Activated CD8-positive, alpha-beta T cell treated with anti-CD3 and anti-CD28 coated beads for 36 hours (primary cell): ENCODE measurements around the gene RBSN. TPM values are rescaled to one million over a fixed set of nuclear protein-coding genes. Genes with fewer than 3 reads are reported as not detected.
A peak's percentile ranks its signal among the peaks of the same experiment; 100 is the strongest.

Source experiments
- ATAC-seq: fragments of 200-7000 bp; cut with Tn5 transposase; one replicate; pipeline ENCODE4 v1.10.0; 2021; ENCODE audit warnings: mild to moderate bottlenecking, moderate library complexity
- CTCF ChIA-PET: fragments of 350-600 bp; sonication (Branson Sonifier 250); formaldehyde crosslinking; loops from one replicate; lab custom pipeline; 2021; ENCODE audit warnings: antibody characterized with exemption; lab: Charles Lee
- POLR2A ChIA-PET: fragments of 350-600 bp; sonication (Branson Sonifier 250); formaldehyde crosslinking; loops from one replicate; lab custom pipeline; 2021; ENCODE audit warnings: antibody characterized with exemption; lab: Charles Lee
- DNase-seq: peaks from one replicate; pipeline ENCODE4 v3.0.0-alpha.2; 2020
- H3K27ac Mint-ChIP-seq: one replicate; pipeline ENCODE4 v1.8.0; 2021; ENCODE audit warnings: mild to moderate bottlenecking, mixed read lengths
- H3K27me3 Mint-ChIP-seq: one replicate; pipeline ENCODE4 v1.8.0; 2021; ENCODE audit warnings: mixed read lengths
- H3K36me3 Mint-ChIP-seq: one replicate; pipeline ENCODE4 v1.8.0; 2021; ENCODE audit warnings: low read depth, mixed read lengths
- H3K4me1 Mint-ChIP-seq: one replicate; pipeline ENCODE4 v1.8.0; 2021; ENCODE audit warnings: low read depth, mixed read lengths
- H3K4me3 Mint-ChIP-seq: one replicate; pipeline ENCODE4 v1.8.0; 2021; ENCODE audit warnings: mild to moderate bottlenecking, moderate library complexity, mixed read lengths
- H3K9me3 Mint-ChIP-seq: one replicate; pipeline ENCODE4 v1.8.0; 2021; ENCODE audit warnings: mixed read lengths
- CTCF ChIP-seq: fragments of 200-600 bp; IDR thresholded peaks from one replicate; pipeline ENCODE4 v1.8.0; 2022; ENCODE audit warnings: antibody characterized with exemption, mild to moderate bottlenecking
- intact Hi-C: fragments of 100-400 bp; cut with micrococcal nuclease; formaldehyde crosslinking; loops from one replicate; pipeline ENCODE4 v1.10.0; 2022
- total RNA-seq, 2 experiments: library from RNA; stranded (reverse); gene quantifications; one replicate each; pipeline ENCODE4 v1.2.3, GENCODE V29; 2021

RBSN gene
- total RNA-seq, 2 experiments from 2014 or later = 11.3 to 11.8 TPM

GRCh38 chr3:15110206-15110605 lies 11.3 kb upstream of the RBSN start:
- H3K4me1 Mint-ChIP-seq = peaks cover 2% of the 10 kb centered on the region
- no peak overlapping the region for H3K4me3 Mint-ChIP-seq
- POLR2A ChIA-PET = interaction anchor here (0.8 kb wide), 1 partner anchor 92 kb away, joined by 3 read pairs; no protein-coding TSS in a partner anchor
- intact Hi-C loops = loop anchor here (10.0 kb wide), 1 partner anchor 295 kb away; no protein-coding TSS in a partner anchor
- H3K36me3 Mint-ChIP-seq = no peaks in the 10 kb centered on the region
- H3K27ac Mint-ChIP-seq = no peak overlapping the region
- no peaks in the 10 kb centered on the region for H3K9me3 Mint-ChIP-seq
- ATAC-seq (no peak), DNase-seq (no peak)
- no peak for TF ChIP-seq CTCF
- CTCF ChIA-PET = interaction anchor here (1.0 to 6.8 kb wide), 4 partner anchors 10 to 297 kb away, joined by 3 to 106 read pairs (median 16); partner anchors contain the start of gene CAPN7
- peaks cover 8% of the 10 kb centered on the region for H3K27me3 Mint-ChIP-seq

- no peaks in the 10 kb centered on the region for H3K36me3 Mint-ChIP-seq
- H3K4me3 Mint-ChIP-seq = no peak overlapping the region
- CTCF ChIA-PET = interaction anchor here (0.6 to 6.8 kb wide), 35 partner anchors 9 to 448 kb away, joined by 3 to 106 read pairs (median 4); partner anchors contain the start of genes CAPN7, RBSN and SH3BP5
- H3K27me3 Mint-ChIP-seq = peaks cover 8% of the 10 kb centered on the region
- peaks cover 2% of the 10 kb centered on the region for H3K4me1 Mint-ChIP-seq
- TF ChIP-seq CTCF = no peak
- H3K27ac Mint-ChIP-seq = no peak overlapping the region
- DNase-seq = no peak
- intact Hi-C loops = loop anchor here (10.0 kb wide), 1 partner anchor 96 kb away; the partner anchor contains the start of gene CAPN7
- H3K9me3 Mint-ChIP-seq = no peaks in the 10 kb centered on the region
- no peak for ATAC-seq
- POLR2A ChIA-PET = interaction anchor here (0.8 to 1.7 kb wide), 2 partner anchors 9 to 10 kb away, joined by 5 to 7 read pairs; partner anchors contain the start of gene RBSN
Measured at GRCh38 chr3:15108869-15109268, 9.9 kb upstream of the RBSN start.

GRCh38 chr3:15108082-15108545 lies 9.2 kb upstream of the RBSN start:
- peak; percentile 96 for TF ChIP-seq CTCF
- H3K9me3 Mint-ChIP-seq = no peaks in the 10 kb centered on the region

GRCh38 chr3:15107075-15107947 lies 8.4 kb upstream of the RBSN start:
- ChIA-PET CTCF (interaction anchor here (0.6 to 6.8 kb wide), 23 partner anchors 8 to 359 kb away, joined by 3 to 106 read pairs (median 4); partner anchors contain the start of genes CAPN7 and RBSN), POLR2A (interaction anchor here (0.9 to 1.7 kb wide), 2 partner anchors 11 to 94 kb away, joined by 3 to 7 read pairs; no protein-coding TSS in a partner anchor)
- intact Hi-C loops = loop anchor here (10.0 kb wide), 1 partner anchor 97 kb away; the partner anchor contains the start of gene CAPN7
- Mint-ChIP-seq H3K27me3 (peaks cover 8% of the 10 kb centered on the region), H3K27ac (no peak overlapping the region), H3K9me3 (no peaks in the 10 kb centered on the region), H3K4me3 (no peak overlapping the region), H3K36me3 (no peaks in the 10 kb centered on the region), H3K4me1 (peaks cover 2% of the 10 kb centered on the region)
- ATAC-seq (no peak), DNase-seq (no peak)
- no peak for TF ChIP-seq CTCF

More at GRCh38 chr3:15108082-15108545, 9.2 kb upstream of the RBSN start:
- peak; percentile 76 for DNase-seq
- CTCF ChIA-PET = interaction anchor here (0.6 to 6.8 kb wide), 43 partner anchors 9 to 358 kb away, joined by 3 to 106 read pairs (median 4); partner anchors contain the start of genes CAPN7, RBSN and SH3BP5
- Mint-ChIP-seq H3K27me3 (peaks cover 8% of the 10 kb centered on the region), H3K4me1 (peaks cover 2% of the 10 kb centered on the region), H3K4me3 (no peak overlapping the region), H3K36me3 (no peaks in the 10 kb centered on the region), H3K27ac (no peak overlapping the region)
- ATAC-seq = peak; percentile 99
- intact Hi-C loops = loop anchor here (10.0 kb wide), 1 partner anchor 97 kb away; the partner anchor contains the start of gene CAPN7
- POLR2A ChIA-PET = interaction anchor here (0.8 to 1.7 kb wide), 3 partner anchors 9 to 93 kb away, joined by 3 to 7 read pairs (median 5); partner anchors contain the start of gene RBSN
